Fibroblast of mammary gland (primary cell): ENCODE measurements around the gene CDH4.

Experiments used
- DNase-seq: peaks from one replicate; pipeline ENCODE4 v3.0.0-alpha.2; 2010; ENCODE audit warnings: low read depth
- H3K4me3 ChIP-seq: 2 replicates; pipeline ENCODE4 v1.5.1; 2011; ENCODE audit warnings: low read depth, mild to moderate bottlenecking, low read length, moderate library complexity; ENCODE audit not compliant: control insufficient read depth
- TF ChIP-seq, protein P1 (sequence below): conservative IDR thresholded peaks from 2 replicates; pipeline ENCODE4 v1.5.1; 2011; ENCODE audit warnings: low read depth, low read length, inconsistent platforms; ENCODE audit not compliant: control insufficient read depth, insufficient read depth

Gene CDH4

GRCh38 chr20:61846074-61846473 lies 594.0 kb downstream of the CDH4 start:
- no peak overlapping the region for H3K4me3 ChIP-seq
- DNase-seq, result no peak
- TF ChIP-seq, protein P1, sequence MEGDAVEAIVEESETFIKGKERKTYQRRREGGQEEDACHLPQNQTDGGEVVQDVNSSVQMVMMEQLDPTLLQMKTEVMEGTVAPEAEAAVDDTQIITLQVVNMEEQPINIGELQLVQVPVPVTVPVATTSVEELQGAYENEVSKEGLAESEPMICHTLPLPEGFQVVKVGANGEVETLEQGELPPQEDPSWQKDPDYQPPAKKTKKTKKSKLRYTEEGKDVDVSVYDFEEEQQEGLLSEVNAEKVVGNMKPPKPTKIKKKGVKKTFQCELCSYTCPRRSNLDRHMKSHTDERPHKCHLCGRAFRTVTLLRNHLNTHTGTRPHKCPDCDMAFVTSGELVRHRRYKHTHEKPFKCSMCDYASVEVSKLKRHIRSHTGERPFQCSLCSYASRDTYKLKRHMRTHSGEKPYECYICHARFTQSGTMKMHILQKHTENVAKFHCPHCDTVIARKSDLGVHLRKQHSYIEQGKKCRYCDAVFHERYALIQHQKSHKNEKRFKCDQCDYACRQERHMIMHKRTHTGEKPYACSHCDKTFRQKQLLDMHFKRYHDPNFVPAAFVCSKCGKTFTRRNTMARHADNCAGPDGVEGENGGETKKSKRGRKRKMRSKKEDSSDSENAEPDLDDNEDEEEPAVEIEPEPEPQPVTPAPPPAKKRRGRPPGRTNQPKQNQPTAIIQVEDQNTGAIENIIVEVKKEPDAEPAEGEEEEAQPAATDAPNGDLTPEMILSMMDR, result no peak

DNA sequence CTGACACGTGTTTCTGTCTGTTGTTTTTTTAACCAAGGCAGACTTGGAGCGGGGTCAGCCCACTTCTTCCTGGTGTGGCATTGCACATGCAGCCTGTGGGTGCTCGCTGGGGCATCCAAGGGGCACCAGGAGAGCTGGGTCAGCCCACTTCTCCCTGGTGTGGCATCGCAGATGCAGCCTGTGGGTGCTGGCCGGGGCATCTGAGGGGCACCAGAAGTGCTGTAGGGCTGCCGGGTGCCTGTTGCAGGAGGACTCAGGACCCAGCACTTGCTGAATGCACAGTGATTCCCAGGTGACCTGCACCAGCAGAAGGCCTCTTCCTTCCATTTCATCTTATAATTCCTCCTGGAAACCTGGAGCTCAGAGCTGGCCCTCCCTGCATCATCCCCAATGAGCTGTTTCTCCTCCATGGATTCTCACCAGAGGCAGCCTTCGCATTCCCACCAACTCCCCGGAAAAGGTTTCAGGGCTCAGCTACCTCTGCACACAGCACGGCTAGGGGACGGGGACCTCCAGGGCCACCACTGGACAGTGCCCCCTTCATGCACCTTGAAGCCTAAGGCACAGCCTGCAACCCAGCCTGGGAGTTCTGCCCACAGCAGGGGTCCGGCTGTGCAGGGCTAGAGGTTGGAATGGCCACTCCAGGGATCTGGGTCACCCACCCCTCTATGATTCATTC lies 594.8 kb downstream of the CDH4 start:
- no peak for DNase-seq
- no peak overlapping the region for H3K4me3 ChIP-seq
- TF ChIP-seq, protein P1, result no peak

DNA sequence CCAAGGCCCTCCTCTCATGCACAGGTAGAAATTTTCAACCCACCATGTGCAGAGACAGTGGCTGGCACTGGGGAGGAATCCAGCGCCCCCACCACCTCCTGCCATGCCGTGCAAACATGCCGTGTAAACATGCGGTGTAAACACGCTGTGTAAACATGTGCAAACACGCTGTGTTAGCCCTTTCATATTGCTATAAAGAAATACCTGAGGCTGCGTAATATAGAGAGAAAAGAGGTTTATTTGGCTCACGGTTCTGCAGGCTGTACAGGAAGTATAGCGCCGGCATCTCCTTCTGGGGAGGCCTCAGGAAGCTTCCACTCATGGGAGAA lies 595.3 kb downstream of the CDH4 start:
- TF ChIP-seq, protein P1, result no peak
- DNase-seq, result no peak
- H3K4me3 ChIP-seq, result no peak overlapping the region

GRCh38 chr20:61847986-61848385 lies 595.9 kb downstream of the CDH4 start:
- TF ChIP-seq, protein P1, result no peak
- no peak overlapping the region for H3K4me3 ChIP-seq
- DNase-seq, result no peak

DNA sequence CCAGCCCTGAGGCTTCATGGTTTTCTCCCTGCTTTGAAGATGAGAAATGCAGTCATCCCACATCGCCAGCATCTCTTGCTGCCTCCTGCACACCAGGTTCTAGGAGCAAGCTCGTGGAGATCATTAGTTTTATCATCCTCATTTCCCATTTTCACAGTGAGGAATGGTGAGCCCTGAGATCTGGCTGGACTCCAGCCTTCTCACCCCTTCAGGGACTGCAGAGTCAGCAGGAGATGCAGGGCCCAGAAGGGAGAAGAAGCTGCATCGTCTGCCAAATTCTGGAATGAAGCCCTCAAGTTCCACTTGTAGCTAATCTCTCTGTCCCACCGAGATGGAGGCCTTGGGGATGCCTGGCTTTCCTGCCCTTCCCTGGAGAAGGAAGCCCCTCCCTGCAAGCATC lies 596.8 kb downstream of the CDH4 start:
- TF ChIP-seq, protein P1, result no peak
- DNase-seq, result no peak
- H3K4me3 ChIP-seq, result no peak overlapping the region

GRCh38 chr20:61849376-61849775 lies 597.3 kb downstream of the CDH4 start:
- no peak overlapping the region for H3K4me3 ChIP-seq
- TF ChIP-seq, protein P1, result no peak
- no peak for DNase-seq

- no peak overlapping the region for H3K4me3 ChIP-seq
- TF ChIP-seq, protein P1, result no peak
- DNase-seq, result no peak
These were observed 597.8 kb downstream of the CDH4 start for GRCh38 chr20:61849822-61850221.
